ENCODE results near the gene DOK3.

The DOK3 gene

GRCh38 chr5:177482359-177482795 lies 27.2 kb downstream of the DOK3 start:
- no peak for DNase-seq
- Histone ChIP-seq H3K36me3 (ENCODE audit: insufficient read depth, low read length) (no peaks in the 10 kb centered on the region), H4K20me1 (ENCODE audit: insufficient read depth, low read length) (no peaks in the 10 kb centered on the region), H3K4me2 (ENCODE audit: insufficient read depth, low read length) (no peak overlapping the region), H2AFZ (ENCODE audit: low read depth, low read length) (no peak overlapping the region), H3K4me3 (ENCODE audit: low read depth in 1 of 2, low read length in 2 of 2) (no peak overlapping the region), H3K9me3 (ENCODE audit: insufficient read depth, low read length, severe bottlenecking) (no peaks in the 10 kb centered on the region), H3K79me2 (ENCODE audit: insufficient read depth, low read length) (no peaks in the 10 kb centered on the region), H3K27me3 (ENCODE audit: insufficient read depth, low read length, poor library complexity) (no peaks in the 10 kb centered on the region), H3K9ac (ENCODE audit: low read depth, low read length) (no peak overlapping the region), H3K4me1 (ENCODE audit: insufficient read depth, low read length) (no peaks in the 10 kb centered on the region), H3K27ac (ENCODE audit: low read length) (no peak overlapping the region)
- TF ChIP-seq EZH2 (IDR thresholded peaks at IDR 0.05; ENCODE audit: borderline replicate concordance, low read depth, low read length, severe bottlenecking) = no peak
- no peak for TF ChIP-seq CTCF (IDR thresholded peaks at IDR 0.05; ENCODE audit: borderline replicate concordance, extremely low read depth, low read length, poor library complexity, severe bottlenecking)
- ATAC-seq (ENCODE audit: insufficient read depth, low read depth) = no peak

GRCh38 chr5:177479774-177480173 lies 29.9 kb downstream of the DOK3 start:
- Histone ChIP-seq H3K27ac (ENCODE audit: low read length) (no peak overlapping the region), H3K9me3 (ENCODE audit: insufficient read depth, low read length, severe bottlenecking) (no peaks in the 10 kb centered on the region), H3K4me1 (ENCODE audit: insufficient read depth, low read length) (no peaks in the 10 kb centered on the region), H3K4me3 (ENCODE audit: low read depth in 1 of 2, low read length in 2 of 2) (no peak overlapping the region), H3K27me3 (ENCODE audit: insufficient read depth, low read length, poor library complexity) (no peaks in the 10 kb centered on the region), H3K79me2 (ENCODE audit: insufficient read depth, low read length) (no peaks in the 10 kb centered on the region), H3K36me3 (ENCODE audit: insufficient read depth, low read length) (no peaks in the 10 kb centered on the region), H4K20me1 (ENCODE audit: insufficient read depth, low read length) (0 out of 2 replicates have a peak, but pooled peaks cover 2% of the 10 kb centered on the region), H3K9ac (ENCODE audit: low read depth, low read length) (no peak overlapping the region), H2AFZ (ENCODE audit: low read depth, low read length) (no peak overlapping the region), H3K4me2 (ENCODE audit: insufficient read depth, low read length) (no peak overlapping the region)
- no peak for TF ChIP-seq EZH2 (IDR thresholded peaks at IDR 0.05; ENCODE audit: borderline replicate concordance, low read depth, low read length, severe bottlenecking)
- TF ChIP-seq CTCF (IDR thresholded peaks at IDR 0.05; ENCODE audit: borderline replicate concordance, extremely low read depth, low read length, poor library complexity, severe bottlenecking) = no peak
- no peak for DNase-seq
- no peak for ATAC-seq (ENCODE audit: insufficient read depth, low read depth)

- peak; percentile 54 for ATAC-seq (ENCODE audit: insufficient read depth, low read depth)
- no peak for TF ChIP-seq CTCF (IDR thresholded peaks at IDR 0.05; ENCODE audit: borderline replicate concordance, extremely low read depth, low read length, poor library complexity, severe bottlenecking)
- TF ChIP-seq EZH2 (IDR thresholded peaks at IDR 0.05; ENCODE audit: borderline replicate concordance, low read depth, low read length, severe bottlenecking) = no peak
- peaks cover 10% of the 10 kb centered on the region; the same call in 1 of the 2 replicates for H4K20me1 ChIP-seq (ENCODE audit: insufficient read depth, low read length)
- H3K36me3 ChIP-seq (ENCODE audit: insufficient read depth, low read length) = no peaks in the 10 kb centered on the region
- H2AFZ ChIP-seq (ENCODE audit: low read depth, low read length) = no peak overlapping the region
- no peak for DNase-seq
- no peak overlapping the region for H3K9ac ChIP-seq (ENCODE audit: low read depth, low read length)
- no peaks in the 10 kb centered on the region for H3K79me2 ChIP-seq (ENCODE audit: insufficient read depth, low read length)
- no peak overlapping the region for H3K4me3 ChIP-seq (ENCODE audit: low read depth in 1 of 2, low read length in 2 of 2)
- peaks cover 2% of the 10 kb centered on the region; the same call in 1 of the 2 replicates for H3K4me1 ChIP-seq (ENCODE audit: insufficient read depth, low read length)
- no peak overlapping the region for H3K27ac ChIP-seq (ENCODE audit: low read length)
- H3K27me3 ChIP-seq (ENCODE audit: insufficient read depth, low read length, poor library complexity) = peaks cover 4% of the 10 kb centered on the region
- H3K9me3 ChIP-seq (ENCODE audit: insufficient read depth, low read length, severe bottlenecking) = no peaks in the 10 kb centered on the region
- no peak overlapping the region for H3K4me2 ChIP-seq (ENCODE audit: insufficient read depth, low read length)
These were observed 30.6 kb downstream of the DOK3 start for GRCh38 chr5:177478711-177479646.

Measured in DND-41 (cell line).